ENCODE measurements around the gene BMAL1.
"Not testable (repeated sequence)": the region's sequence is repeated elsewhere in the genome, so short reads cannot be mapped to it uniquely, and the experiment has no call there.

BMAL1 gene

DNA sequence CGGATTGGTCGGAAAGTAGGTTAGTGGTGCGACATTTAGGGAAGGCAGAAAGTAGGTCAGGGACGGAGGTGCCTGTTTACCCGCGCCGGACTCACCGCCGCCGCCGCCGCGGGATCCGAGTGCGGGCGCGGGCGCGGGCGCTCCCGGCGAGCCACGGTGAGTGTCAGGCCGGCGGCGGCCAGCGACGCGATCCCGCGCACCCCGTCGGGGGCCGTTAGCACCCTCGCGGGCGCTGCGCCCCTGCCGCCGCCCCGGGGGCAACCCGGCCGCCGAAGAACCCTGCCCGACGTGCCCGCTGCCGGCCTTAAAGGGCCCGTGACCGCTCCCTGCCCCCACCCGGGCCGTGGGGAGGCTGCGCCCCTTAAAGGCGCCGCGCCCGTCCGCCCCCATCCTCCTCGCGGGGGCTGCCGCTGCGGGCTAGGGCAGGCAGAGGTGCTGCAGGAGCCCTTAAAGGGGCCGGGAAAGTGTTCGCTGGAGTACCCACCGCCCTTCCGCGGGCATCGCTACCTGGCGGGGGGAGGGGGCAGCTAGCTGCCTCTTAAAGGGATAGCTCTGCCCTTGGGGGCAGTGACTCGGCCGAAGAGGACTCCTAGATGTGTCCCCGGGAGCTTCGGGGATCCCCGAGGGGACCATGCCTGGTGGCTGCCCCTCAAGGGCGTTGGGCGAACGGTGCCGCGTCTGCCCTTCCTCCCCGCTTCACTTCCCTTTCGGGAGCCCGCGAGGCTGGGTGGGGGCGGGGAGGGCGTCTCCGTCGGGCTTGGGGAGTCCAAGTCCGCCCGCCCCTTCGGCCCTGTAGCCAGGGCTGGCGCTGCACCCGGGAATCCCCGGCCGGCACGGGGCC, at the start of gene BMAL1:
Gene BMAL1, plus strand, starts transcription at position 23 of the 841 bp plus-strand sequence. CDS start 76,519 bp downstream, outside the sequence.
- peak; percentile 38 to 51 for DNase-seq

- DNase-seq: no peak
Measured at GRCh38 chr11:13228572-13228971, 49.0 kb upstream of the BMAL1 start.

DNA sequence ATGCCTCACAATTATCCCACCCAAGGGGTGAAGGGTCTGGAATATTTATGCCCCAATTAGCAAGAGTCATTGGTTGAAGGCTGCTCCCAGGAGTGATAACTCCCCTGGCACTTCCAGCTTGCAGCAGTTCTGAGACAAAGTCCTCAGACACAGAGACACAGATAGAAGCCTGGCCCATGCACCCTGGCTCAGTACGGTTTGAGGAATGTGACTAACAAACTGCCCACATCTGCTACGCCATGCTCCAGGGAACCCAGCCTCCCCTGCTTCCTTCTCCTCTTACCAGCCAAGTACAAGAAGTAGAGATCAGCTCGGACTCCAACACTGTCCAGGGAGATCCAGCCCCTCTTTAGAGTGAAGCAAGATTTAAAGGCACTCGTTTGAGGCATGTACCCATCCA, 48.5 kb upstream of the BMAL1 start:
- DNase-seq: no peak

GRCh38 chr11:13229711-13230318, 47.8 kb upstream of the BMAL1 start:
- no peak for DNase-seq

- no peak for DNase-seq
Measured at GRCh38 chr11:13233173-13233745, 44.3 kb upstream of the BMAL1 start.

GRCh38 chr11:13235895-13236294, 41.7 kb upstream of the BMAL1 start:
- DNase-seq: no peak

DNA sequence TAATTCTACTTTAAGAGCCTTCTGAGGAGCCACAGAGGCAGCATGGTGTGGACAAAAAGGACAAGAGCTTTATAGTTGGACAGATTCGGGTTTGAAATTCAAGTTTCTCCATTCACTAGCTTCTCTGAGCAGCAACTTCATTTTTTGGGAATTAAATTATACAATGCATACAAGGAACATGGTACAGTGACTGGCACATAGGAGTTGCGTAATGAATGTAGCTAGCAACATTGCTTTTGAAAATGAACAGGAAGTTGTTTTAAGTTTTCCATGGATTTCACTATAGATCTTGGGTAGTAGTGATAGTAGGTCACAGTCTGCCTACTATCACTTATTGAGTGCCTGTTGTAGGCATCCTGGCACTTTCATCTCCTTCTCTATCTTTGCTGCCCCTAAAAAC, 41.0 kb upstream of the BMAL1 start:
- DNase-seq: no peak

DNA sequence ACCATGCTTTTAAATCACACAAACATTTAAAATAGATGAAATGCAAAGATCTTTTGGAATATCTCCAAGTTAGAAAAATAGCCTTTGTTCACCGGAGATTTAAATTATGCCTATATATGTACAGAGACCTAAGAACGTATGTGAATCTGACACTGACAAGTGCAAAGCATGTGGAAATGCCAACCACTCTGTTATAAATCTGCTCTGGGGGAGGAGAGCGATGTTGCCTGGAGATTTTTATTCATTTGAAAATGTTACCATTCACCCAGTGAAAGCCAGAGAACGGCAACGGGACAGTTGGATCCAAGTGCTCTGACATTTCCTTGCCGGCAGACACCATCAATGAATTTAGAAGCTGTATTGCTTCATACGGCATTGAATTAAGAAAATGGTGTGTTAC, 39.8 kb upstream of the BMAL1 start:
- no peak for DNase-seq

- DNase-seq: peak; percentile 28 to 36
Measured at GRCh38 chr11:13238879-13239514, 38.6 kb upstream of the BMAL1 start.

- no peak for DNase-seq
Measured at GRCh38 chr11:13242564-13242963, 35.0 kb upstream of the BMAL1 start.

DNA sequence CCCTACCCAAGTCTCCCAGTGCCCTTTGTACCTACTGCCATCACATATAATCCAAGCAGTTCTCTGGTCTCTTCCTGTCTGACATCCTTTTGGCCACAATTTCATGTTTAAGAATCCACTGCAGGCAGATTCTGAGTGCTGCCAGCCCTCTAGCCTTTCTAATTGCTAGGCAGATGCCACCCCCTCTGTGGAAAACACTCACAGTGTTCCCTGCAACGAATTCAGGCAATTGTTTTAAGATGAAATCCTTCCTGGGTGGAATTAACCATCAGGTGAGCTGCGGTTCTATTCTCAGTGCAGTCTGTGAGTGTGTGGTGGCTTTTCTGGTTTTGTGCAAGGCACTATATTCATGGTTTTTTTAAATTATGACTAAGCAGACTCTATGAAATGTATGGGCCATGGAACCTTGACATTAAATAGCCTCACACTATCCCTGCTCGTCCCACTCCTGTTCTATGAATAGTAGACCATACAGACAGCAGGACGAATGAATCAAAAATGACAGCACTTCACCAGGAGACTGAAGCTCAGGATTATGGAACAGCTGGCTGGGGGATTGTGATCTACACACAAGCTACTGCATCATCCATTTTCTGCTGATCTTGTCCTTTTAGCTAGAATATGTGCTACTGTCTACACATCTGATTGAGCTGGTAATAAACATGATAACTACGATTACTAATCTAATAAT, 29.8 kb upstream of the BMAL1 start:
- DNase-seq: no peak

- no peak for DNase-seq
Measured at GRCh38 chr11:13249177-13249576, 28.4 kb upstream of the BMAL1 start.

DNA sequence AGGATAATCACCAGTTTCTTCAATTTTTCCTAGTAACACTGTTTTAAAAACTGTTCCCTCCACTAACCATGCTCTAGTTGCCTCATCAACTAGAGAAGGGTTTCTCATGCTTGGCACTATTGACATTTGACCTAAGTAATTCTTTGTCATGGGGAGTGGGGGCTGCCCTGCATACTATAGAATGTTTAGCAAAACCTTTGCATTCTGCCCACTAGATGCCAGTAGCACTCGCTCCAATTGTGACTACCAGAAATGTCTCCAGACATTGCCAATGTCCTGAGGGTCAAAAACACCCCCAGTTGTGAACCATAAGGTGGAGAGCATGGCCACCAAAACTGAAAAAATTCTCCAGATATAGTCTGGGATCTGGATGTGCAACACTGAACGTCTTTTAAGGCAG, 27.6 kb upstream of the BMAL1 start:
- no peak for DNase-seq

DNA sequence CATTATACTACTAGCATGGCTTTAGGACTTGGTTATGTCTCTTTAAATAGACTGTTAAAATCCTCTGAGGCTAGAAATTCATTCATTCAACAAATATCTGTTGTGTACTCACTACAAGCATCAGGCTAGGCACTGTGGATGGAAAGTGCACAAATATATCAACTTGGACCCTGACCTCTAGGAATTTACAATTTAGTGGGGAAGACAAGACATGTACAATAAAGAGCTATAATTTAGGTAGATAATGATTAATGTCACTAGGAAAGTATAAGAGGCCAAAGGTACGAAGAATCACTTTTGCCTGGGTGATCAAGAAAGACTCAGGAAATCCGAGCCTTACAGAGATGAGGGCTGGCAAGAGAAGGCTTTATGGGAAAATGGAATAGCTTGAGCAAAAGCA, 25.6 kb upstream of the BMAL1 start:
- DNase-seq: no peak

DNA sequence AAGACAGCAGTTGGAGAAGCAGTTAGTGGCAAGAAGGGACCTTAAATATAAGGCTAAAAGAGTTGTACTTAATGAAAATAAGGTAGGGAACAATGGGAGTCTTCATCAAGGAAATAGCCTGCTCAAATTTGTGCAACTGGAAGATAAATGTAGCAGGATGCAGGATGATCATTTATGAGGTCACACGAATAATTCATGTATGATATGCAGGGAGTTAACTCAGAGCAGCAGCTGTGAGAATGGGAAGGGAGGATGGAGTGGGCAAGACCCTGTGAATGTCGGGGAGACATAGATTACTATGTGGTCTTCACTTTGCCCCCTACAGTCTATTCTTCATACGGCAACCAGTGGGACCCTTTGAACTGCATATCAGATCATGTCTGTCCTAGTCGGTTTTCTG, 25.2 kb upstream of the BMAL1 start:
- no peak for DNase-seq

GRCh38 chr11:13256216-13256615, 21.4 kb upstream of the BMAL1 start:
- DNase-seq: no peak

GRCh38 chr11:13258061-13258460, 19.5 kb upstream of the BMAL1 start:
- DNase-seq: not testable (repeated sequence)

DNA sequence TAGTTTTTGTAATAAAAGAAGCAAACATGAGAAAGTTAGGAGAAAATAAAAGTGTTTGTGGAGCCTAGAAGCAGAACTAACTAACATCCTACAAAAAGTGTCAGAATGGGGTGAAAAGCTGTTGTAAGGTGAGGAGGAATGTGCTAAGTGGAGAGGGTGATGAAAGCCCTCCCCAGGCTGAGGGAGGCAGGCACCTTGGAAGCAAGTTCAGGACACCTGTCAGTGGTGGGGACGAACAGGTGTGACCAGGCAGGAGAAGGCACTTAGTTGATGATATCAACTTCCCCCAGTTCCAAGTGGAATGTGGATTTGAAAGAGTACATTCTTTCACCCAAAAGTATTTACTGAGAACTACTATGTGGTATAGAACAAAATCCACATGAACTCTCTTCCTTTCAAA, 18.7 kb upstream of the BMAL1 start:
- DNase-seq: no peak

DNA sequence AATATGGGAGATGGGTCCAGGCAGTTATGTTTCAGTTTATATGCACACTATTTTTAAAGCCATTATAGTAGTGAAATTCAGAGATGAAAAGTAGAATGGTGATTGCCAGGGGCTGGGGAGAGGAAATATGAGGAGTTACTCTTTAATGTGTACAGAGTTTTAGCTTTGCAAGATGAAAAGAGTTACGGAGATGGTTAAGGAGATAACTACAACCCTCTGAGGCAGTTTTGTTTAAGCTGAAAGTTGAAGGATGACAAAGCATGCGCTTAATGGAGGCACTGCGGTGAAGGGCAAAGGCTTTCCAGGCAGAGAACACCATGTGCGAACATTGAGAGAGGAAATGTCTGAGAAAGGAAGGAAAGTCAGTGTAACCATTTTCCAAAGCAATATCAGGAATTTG, 18.2 kb upstream of the BMAL1 start:
- no peak for DNase-seq

DNA sequence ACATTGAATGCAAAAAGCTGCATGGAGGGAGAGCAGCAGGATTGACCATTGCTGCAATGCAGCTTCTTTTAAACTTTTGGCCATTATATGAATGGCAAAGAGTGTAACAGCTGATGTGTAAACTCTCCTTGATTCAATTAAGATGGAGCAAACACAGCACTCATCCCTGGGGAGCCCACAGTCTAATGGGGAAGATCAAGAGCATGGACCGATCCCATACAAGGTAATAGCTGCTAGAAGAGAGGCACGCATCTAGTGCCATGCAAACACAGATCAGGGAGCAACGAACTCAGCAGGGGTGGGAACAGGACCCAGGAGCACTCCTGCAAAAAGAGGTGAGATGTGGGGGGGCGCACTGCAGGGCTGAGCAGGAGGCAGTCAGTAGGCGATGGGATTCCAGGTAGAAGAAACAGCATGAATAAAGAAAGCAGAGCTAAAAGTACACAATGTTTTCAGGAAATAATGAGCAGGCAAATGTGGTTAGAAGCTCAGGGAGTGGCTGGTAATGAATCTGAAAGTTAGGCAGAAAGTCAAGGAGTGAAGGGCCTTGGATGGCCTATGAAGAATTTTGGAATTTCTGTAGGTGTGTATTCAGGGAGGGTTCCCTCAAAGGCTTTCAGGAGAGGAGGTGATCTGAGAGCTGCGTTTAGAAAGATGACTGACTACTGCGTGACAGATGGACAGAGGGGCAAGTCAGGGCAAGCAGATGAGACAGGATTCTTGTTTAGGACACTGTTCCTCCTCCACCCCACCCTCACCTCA, 17.2 kb upstream of the BMAL1 start:
- DNase-seq: no peak

DNA sequence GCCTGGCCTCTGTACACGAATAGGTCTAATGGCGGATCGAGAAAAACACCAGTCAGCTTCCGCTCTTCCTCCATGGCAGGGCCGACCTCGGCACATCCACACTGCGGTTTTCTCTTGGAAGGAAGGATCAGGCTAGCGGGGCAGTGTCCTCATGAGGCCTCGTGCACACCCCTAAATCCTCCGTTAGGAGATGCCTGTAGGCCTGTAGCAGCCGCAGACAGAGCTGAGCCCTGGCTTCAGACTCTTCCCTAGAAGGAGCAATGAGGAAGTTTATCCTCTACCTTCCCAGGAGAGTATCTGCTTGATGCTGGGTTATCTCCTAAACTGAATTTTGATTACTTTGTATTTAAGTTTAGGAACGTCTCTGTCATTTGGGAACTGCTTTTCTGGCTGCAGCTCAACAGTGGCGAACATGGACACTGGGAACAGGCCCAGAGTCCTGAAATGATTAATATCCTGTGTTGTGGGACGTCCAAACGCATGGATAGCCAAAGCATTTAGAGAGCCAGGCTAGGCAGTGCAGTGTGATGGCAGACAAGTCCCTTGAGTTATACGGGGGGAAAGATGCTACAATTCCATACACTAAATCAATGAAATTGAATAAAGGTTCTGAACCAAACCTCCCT, 16.5 kb upstream of the BMAL1 start:
- no peak for DNase-seq

DNA sequence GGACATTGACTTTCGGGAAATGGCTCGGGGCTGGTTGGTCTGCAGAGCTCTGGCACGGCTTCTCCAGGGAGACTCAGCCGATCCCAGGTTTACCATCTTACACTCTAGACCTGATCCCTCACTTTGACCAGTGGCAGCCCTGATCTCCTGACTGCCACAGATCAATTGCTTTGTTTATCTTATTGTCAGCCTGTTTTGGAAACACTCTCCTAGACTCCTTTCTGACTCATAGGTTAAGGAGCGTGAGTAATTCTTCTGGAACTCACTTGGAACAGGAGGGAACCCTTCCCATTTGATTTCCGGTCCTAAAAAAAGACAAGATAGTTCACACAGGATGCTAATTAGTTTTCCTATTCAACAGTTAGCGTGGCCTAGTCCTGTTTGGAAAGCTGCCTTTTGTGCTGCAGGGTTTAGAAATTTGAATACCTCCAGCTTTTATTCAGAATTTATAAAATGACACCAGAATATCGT, 16.0 kb upstream of the BMAL1 start:
- DNase-seq: no peak
